Fibroblast of skin of back (primary cell): ENCODE data around the gene ZYG11A.

ENCODE experiments used
- DNase-seq: peaks from one replicate; pipeline ENCODE4 v3.0.0-alpha.2; 2013

The ZYG11A gene

GRCh38 chr1:52919051-52919722 lies 76.6 kb downstream of the ZYG11A start:
- no peak for DNase-seq

GRCh38 chr1:52919723-52920483 lies 77.3 kb downstream of the ZYG11A start:
- no peak for DNase-seq

- no peak for DNase-seq
Observed at GRCh38 chr1:52920791-52921291, 78.3 kb downstream of the ZYG11A start.

GRCh38 chr1:52925571-52926005 lies 83.0 kb downstream of the ZYG11A start:
- DNase-seq: no peak

GRCh38 chr1:52926864-52927211 lies 84.3 kb downstream of the ZYG11A start:
- no peak for DNase-seq

GRCh38 chr1:52927212-52928014 lies 84.9 kb downstream of the ZYG11A start, which contains the start of gene SCP2:
TSS of gene SCP2 (plus strand) at chr1:52927276. CDS start at chr1:52927397, 121 bp downstream.
- peak; percentile 75 for DNase-seq

- DNase-seq: peak; percentile 5
Observed at GRCh38 chr1:52928015-52928404, 85.5 kb downstream of the ZYG11A start.

- no peak for DNase-seq
Observed at GRCh38 chr1:52929019-52929418, 86.5 kb downstream of the ZYG11A start.

GRCh38 chr1:52937433-52938182 lies 95.0 kb downstream of the ZYG11A start:
- DNase-seq: peak; percentile 24

- DNase-seq: no peak
Observed at GRCh38 chr1:52938183-52938451, 95.6 kb downstream of the ZYG11A start.

GRCh38 chr1:52943876-52944416 lies 101.4 kb downstream of the ZYG11A start:
- no peak for DNase-seq

- no peak for DNase-seq
Observed at GRCh38 chr1:52944566-52944965, 102.0 kb downstream of the ZYG11A start.
